ENCODE data around the gene OPTC.

OPTC gene

DNA sequence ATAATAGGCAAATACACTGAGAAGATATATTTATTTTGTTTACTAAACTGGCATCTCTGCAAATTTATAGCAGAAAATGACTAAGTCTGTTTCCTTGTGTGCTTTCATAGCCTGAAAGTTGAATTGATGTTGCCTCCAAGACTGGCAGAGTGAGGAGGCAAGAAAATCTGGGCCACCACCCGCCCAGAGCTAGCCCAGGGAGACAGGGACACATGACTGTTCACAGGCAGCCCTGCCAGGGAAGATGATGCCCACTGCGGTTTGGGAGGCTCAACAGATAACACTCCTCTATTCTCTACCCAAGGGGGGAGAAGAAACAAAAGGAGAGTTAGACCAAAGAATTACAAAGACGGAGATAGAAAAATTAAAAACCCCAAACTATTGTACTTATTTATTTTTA lies 37.1 kb downstream of the OPTC start:
- TF ChIP-seq EZH2phosphoT487 (IDR thresholded peaks at IDR 0.05; ENCODE audit: borderline replicate concordance): no peak
- TF ChIP-seq, protein P1, sequence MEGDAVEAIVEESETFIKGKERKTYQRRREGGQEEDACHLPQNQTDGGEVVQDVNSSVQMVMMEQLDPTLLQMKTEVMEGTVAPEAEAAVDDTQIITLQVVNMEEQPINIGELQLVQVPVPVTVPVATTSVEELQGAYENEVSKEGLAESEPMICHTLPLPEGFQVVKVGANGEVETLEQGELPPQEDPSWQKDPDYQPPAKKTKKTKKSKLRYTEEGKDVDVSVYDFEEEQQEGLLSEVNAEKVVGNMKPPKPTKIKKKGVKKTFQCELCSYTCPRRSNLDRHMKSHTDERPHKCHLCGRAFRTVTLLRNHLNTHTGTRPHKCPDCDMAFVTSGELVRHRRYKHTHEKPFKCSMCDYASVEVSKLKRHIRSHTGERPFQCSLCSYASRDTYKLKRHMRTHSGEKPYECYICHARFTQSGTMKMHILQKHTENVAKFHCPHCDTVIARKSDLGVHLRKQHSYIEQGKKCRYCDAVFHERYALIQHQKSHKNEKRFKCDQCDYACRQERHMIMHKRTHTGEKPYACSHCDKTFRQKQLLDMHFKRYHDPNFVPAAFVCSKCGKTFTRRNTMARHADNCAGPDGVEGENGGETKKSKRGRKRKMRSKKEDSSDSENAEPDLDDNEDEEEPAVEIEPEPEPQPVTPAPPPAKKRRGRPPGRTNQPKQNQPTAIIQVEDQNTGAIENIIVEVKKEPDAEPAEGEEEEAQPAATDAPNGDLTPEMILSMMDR (conservative IDR thresholded peaks at IDR 0.05; ENCODE audit: low read length): no peak
- H3K79me2 ChIP-seq (ENCODE audit: insufficient read depth, low read length): no peaks in the 10 kb centered on the region
- no peaks in the 10 kb centered on the region for H3K9me3 ChIP-seq (ENCODE audit: insufficient read depth, low read depth, low read length)
- no peak overlapping the region for H2AFZ ChIP-seq (ENCODE audit: low read length)
- H3K4me2 ChIP-seq (ENCODE audit: low read depth, low read length, poor library complexity, severe bottlenecking): no peak overlapping the region
- peaks cover 6% of the 10 kb centered on the region for H3K4me1 ChIP-seq (ENCODE audit: insufficient read depth, low read length, poor library complexity, severe bottlenecking)
- no peaks in the 10 kb centered on the region for H3K36me3 ChIP-seq (ENCODE audit: insufficient read depth, low read length)
- no peaks in the 10 kb centered on the region for H3K9me2 ChIP-seq (replicated peaks; ENCODE audit: low read depth, low read length)
- no peaks in the 10 kb centered on the region for H3K27me3 ChIP-seq (ENCODE audit: insufficient read depth, low read length, poor library complexity, severe bottlenecking)
- no peak overlapping the region for H3K9ac ChIP-seq (ENCODE audit: low read depth, low read length, poor library complexity, severe bottlenecking)
- H3F3A ChIP-seq (ENCODE audit: low read depth): no peaks in the 10 kb centered on the region
- no peaks in the 10 kb centered on the region for H4K20me1 ChIP-seq (ENCODE audit: insufficient read depth, low read length, poor library complexity, severe bottlenecking)
- no peak overlapping the region for H3K4me3 ChIP-seq (ENCODE audit: low read length, poor library complexity, severe bottlenecking)

DNA sequence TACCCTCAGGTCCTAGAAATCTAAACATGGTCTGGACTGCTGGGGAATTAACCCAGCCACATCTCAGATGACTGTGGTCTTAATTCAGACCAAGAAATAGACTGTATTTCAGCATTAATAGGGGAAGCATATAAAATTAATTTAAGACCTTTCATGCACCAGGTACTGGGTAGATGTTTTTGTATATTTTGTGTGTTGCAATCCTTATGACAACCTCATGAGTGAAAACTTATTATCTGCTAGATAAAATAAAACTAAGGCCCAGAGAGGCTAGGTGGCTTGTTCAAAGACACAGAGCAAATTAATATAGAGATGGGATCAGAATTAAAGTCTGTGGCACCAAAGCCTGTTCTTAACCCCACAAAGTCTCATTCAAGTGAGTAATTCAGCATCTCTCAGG lies 40.1 kb downstream of the OPTC start:
- no peak overlapping the region for H2AFZ ChIP-seq (ENCODE audit: low read length)
- H3K4me3 ChIP-seq (ENCODE audit: low read length, poor library complexity, severe bottlenecking): no peak overlapping the region
- H3K79me2 ChIP-seq (ENCODE audit: insufficient read depth, low read length): no peaks in the 10 kb centered on the region
- no peak overlapping the region for H3K9ac ChIP-seq (ENCODE audit: low read depth, low read length, poor library complexity, severe bottlenecking)
- no peak overlapping the region for H3K4me2 ChIP-seq (ENCODE audit: low read depth, low read length, poor library complexity, severe bottlenecking)
- TF ChIP-seq, protein P1 (conservative IDR thresholded peaks at IDR 0.05; ENCODE audit: low read length): no peak
- TF ChIP-seq EZH2phosphoT487 (IDR thresholded peaks at IDR 0.05; ENCODE audit: borderline replicate concordance): no peak
- no peaks in the 10 kb centered on the region for H3K9me2 ChIP-seq (replicated peaks; ENCODE audit: low read depth, low read length)
- no peaks in the 10 kb centered on the region for H4K20me1 ChIP-seq (ENCODE audit: insufficient read depth, low read length, poor library complexity, severe bottlenecking)
- no peaks in the 10 kb centered on the region for H3F3A ChIP-seq (ENCODE audit: low read depth)
- H3K4me1 ChIP-seq (ENCODE audit: insufficient read depth, low read length, poor library complexity, severe bottlenecking): peaks cover 4% of the 10 kb centered on the region
- H3K9me3 ChIP-seq (ENCODE audit: insufficient read depth, low read depth, low read length): no peaks in the 10 kb centered on the region
- H3K36me3 ChIP-seq (ENCODE audit: insufficient read depth, low read length): no peaks in the 10 kb centered on the region
- H3K27me3 ChIP-seq (ENCODE audit: insufficient read depth, low read length, poor library complexity, severe bottlenecking): no peaks in the 10 kb centered on the region

DNA sequence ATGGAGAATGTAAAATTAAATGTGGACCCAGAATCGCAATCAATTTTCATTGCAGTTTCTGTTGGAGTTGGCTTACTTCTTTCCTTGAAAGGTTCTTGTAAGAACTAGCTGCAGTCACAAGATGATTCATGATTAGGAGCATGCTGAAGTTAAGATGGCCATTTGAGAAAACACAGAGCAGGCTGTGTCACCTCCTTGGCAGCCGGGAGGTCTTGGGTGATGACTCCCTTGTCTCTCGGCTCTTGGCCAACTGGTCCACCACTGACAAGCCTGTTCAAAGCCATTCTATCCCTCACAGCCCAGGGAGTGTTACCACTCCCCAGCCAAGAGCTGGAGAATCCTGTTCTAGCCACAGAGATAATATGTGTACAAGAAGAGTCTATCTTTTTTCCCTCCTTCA lies 40.6 kb downstream of the OPTC start:
- Histone ChIP-seq H4K20me1 (ENCODE audit: insufficient read depth, low read length, poor library complexity, severe bottlenecking) (no peaks in the 10 kb centered on the region), H3K9me3 (ENCODE audit: insufficient read depth, low read depth, low read length) (no peaks in the 10 kb centered on the region), H3K9me2 (replicated peaks; ENCODE audit: low read depth, low read length) (no peaks in the 10 kb centered on the region), H3K27me3 (ENCODE audit: insufficient read depth, low read length, poor library complexity, severe bottlenecking) (no peaks in the 10 kb centered on the region), H2AFZ (ENCODE audit: low read length) (no peak overlapping the region), H3K36me3 (ENCODE audit: insufficient read depth, low read length) (no peaks in the 10 kb centered on the region), H3K4me3 (ENCODE audit: low read length, poor library complexity, severe bottlenecking) (no peak overlapping the region), H3F3A (ENCODE audit: low read depth) (no peaks in the 10 kb centered on the region), H3K4me1 (ENCODE audit: insufficient read depth, low read length, poor library complexity, severe bottlenecking) (no peaks in the 10 kb centered on the region), H3K4me2 (ENCODE audit: low read depth, low read length, poor library complexity, severe bottlenecking) (no peak overlapping the region), H3K9ac (ENCODE audit: low read depth, low read length, poor library complexity, severe bottlenecking) (no peak overlapping the region), H3K79me2 (ENCODE audit: insufficient read depth, low read length) (no peaks in the 10 kb centered on the region)
- TF ChIP-seq, protein P1 (conservative IDR thresholded peaks at IDR 0.05; ENCODE audit: low read length): no peak
- TF ChIP-seq EZH2phosphoT487 (IDR thresholded peaks at IDR 0.05; ENCODE audit: borderline replicate concordance): no peak
